ENCODE results near the gene ZNF79. TPM values are rescaled to one million over a fixed set of nuclear protein-coding genes. Genes with fewer than 3 reads are reported as not detected.

Gene ZNF79
- total and polyA plus RNA-seq, 2 of the 8 experiments (the other 6 are each of a cell fraction or from before 2014, with no cell fraction given) = 2.4 to 7.4 TPM

DNA sequence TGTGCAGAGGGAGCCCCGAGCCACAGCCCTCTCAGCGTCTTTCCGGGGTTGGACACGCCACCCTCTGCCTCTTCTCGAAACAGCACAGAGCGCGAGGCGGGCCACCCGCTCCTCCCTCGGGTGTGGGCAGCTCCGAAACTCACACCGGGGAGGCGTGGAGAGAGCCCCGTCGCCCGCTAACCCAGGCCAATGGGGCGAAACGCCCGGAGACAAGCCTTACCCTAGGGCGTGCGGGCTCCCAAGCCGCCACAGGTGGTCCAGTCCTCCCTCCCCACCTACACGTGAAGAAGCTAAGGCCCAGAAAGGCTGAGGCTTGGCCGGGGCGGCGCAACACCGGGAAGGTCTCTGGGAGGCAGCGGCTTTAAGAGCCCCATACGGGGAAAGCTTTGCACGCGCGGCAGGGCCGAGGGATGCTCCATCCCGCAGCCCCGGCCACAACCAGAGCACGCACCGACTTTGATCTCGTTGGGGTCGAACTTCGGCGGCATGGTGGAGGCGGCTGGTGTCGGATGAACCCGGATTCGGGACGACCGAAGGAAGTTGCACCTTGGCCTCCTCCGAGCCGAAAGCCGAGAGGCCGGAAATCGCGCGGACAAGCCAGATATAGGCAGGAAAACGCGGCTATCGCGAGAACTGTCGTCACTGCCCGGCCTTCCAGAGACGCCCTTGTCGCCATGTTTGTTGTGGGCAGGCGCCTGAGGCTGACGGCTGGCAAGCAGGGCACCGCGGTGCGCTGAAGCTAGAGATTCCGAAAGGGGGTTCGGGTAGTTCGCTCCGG, 26.8 kb downstream of the ZNF79 start, which contains the start of the genes LRSAM1 and RPL12:
TSS of gene LRSAM1 (plus strand) at position 681 of the 778 bp plus-strand sequence. CDS start 3,018 bp downstream, outside the sequence.
TSS of gene RPL12 (minus strand) at position 577 of the 778 bp plus-strand sequence. CDS start at position 488, 89 bp downstream.
- Histone ChIP-seq H3K18ac (ENCODE audit: extremely low read depth, low read length) (peak within 1 kb of the TSS; percentile 92), H3K27ac (ENCODE audit: low read depth, low read length) (peak within 1 kb of the TSS; percentile 86), H4K8ac (ENCODE audit: extremely low read depth, insufficient read depth, low read length) (peak within 1 kb of the TSS; percentile 97), H2BK12ac (ENCODE audit: low read depth, low read length) (0 out of 2 replicates have a peak within 1 kb of the TSS, but pooled peaks have one; percentile 29), H3K9me3 (ENCODE audit: insufficient read depth in 2 of 2, low read depth in 1 of 2, low read length in 1 of 2) (no peaks in the 10 kb centered on the region), H3K79me1 (ENCODE audit: low read depth, low read length) (peaks cover 7% of the 10 kb centered on the region; the same call in 1 of the 2 replicates), H3K23me2 (ENCODE audit: low read depth, low read length) (peaks cover 19% of the 10 kb centered on the region), H3K56ac (replicated peaks; ENCODE audit: insufficient read length, low read depth, low read length) (peak within 1 kb of the TSS; percentile 90), H2BK15ac (ENCODE audit: low read length) (peak within 1 kb of the TSS; percentile 9; the same call in 1 of the 2 replicates), H4K5ac (ENCODE audit: insufficient read length, low read depth, low read length) (peak within 1 kb of the TSS; percentile 95), H3K4me3 (ENCODE audit: extremely low read depth in 1 of 4, insufficient read depth in 2 of 4, low read depth in 3 of 4, low read length in 4 of 4) (peak within 1 kb of the TSS; percentile 85 to 99 (median 88)), H2AFZ (ENCODE audit: low read length) (peak within 1 kb of the TSS; percentile 57; the same call in 1 of the 2 replicates), H3K4me1 (replicated peaks in 1 of 4; ENCODE audit: control insufficient read depth in 3 of 4, insufficient read depth in 4 of 4, low read length in 3 of 4) (peaks cover 0 to 6% (median 4%) of the 10 kb centered on the region in 4 experiments; a peak in 4 of 7 replicates), H3K79me2 (ENCODE audit: control insufficient read depth in 1 of 2, insufficient read depth in 2 of 2, low read length in 2 of 2) (peaks cover 17 to 38% of the 10 kb centered on the region in 2 experiments), H3K4ac (replicated peaks; ENCODE audit: insufficient read length, low read depth, low read length) (peak within 1 kb of the TSS; percentile 91), H3K27me3 (replicated peaks in 1 of 4; ENCODE audit: control insufficient read depth in 3 of 4, extremely low read depth in 1 of 4, insufficient read depth in 3 of 4, low read length in 3 of 4) (no peaks in the 10 kb centered on the region), H4K20me1 (replicated peaks in 1 of 2; ENCODE audit: control insufficient read depth in 1 of 2, insufficient read depth in 2 of 2, low read length in 2 of 2) (peaks cover 20 to 29% of the 10 kb centered on the region in 2 experiments), H2AK5ac (ENCODE audit: low read depth, low read length) (no peak within 1 kb of the TSS; the same call in 1 of the 2 replicates), H3K14ac (ENCODE audit: insufficient read length) (peak within 1 kb of the TSS; percentile 27), H3K9ac (replicated peaks in 1 of 4; ENCODE audit: extremely low read depth in 1 of 4, low read depth in 3 of 4, low read length in 3 of 4) (peak within 1 kb of the TSS; percentile 92 to 99 (median 98)), H3K36me3 (ENCODE audit: control insufficient read depth in 2 of 4, insufficient read depth in 4 of 4, low read length in 3 of 4) (peaks cover 36 to 51% (median 42%) of the 10 kb centered on the region in 4 experiments), H4K91ac (replicated peaks; ENCODE audit: insufficient read length, low read length) (peak within 1 kb of the TSS; percentile 54), H2BK5ac (ENCODE audit: low read depth, low read length) (peak within 1 kb of the TSS; percentile 94), H2BK20ac (ENCODE audit: low read length) (no peak within 1 kb of the TSS), H3K4me2 (ENCODE audit: insufficient read depth in 1 of 2, low read depth in 2 of 2, low read length in 2 of 2) (peak within 1 kb of the TSS; percentile 95 to 100), H2BK120ac (replicated peaks; ENCODE audit: low read depth, low read length) (peak within 1 kb of the TSS; percentile 58), H3K23ac (ENCODE audit: insufficient read length) (peak within 1 kb of the TSS; percentile 5)
- FAIRE-seq = no peak
- WGBS, 2 experiments (ENCODE audit: extremely low coverage in 1 of 2, insufficient coverage in 1 of 2, insufficient read length in 1 of 2, insufficient replicate concordance in 2 of 2, low coverage in 1 of 2, low lambda C conversion rate in 2 of 2, missing lambda C conversion rate in 1 of 2) = 1% methylated on average over 56 of the region's 71 CpGs; no CpG with 5 or more reads in 1 of the 2 experiments
- ChIA-PET CTCF (ENCODE audit: partially characterized antibody) (interaction anchor here (0.7 kb wide), 1 partner anchor 591 kb away, joined by 3 read pairs; no protein-coding TSS in a partner anchor), POLR2A (ENCODE audit: partially characterized antibody) (interaction anchor here (0.5 to 9.0 kb wide), 74 partner anchors 10 to 431 kb away, joined by 3 to 125 read pairs (median 4); partner anchors contain the start of genes PTRH1, SLC2A8, TOR2A and TTC16)
- peak; percentile 91 to 100 for DNase-seq (ENCODE audit: low read depth in 1 of 2, low spot score in 2 of 2)
- no peak for TF ChIP-seq SP2 (IDR thresholded peaks at IDR 0.05; ENCODE audit: low read length)
- peak; percentile 45 for TF ChIP-seq ASH2L (IDR thresholded peaks at IDR 0.05; ENCODE audit: low read length)
- TF ChIP-seq, protein P1, sequence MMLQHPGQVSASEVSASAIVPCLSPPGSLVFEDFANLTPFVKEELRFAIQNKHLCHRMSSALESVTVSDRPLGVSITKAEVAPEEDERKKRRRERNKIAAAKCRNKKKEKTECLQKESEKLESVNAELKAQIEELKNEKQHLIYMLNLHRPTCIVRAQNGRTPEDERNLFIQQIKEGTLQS (IDR thresholded peaks at IDR 0.05; ENCODE audit: insufficient read depth, low read depth, low read length) = no peak
- peak; percentile 43 to 90; a peak in 2 of 4 replicates for TF ChIP-seq SIN3A (conservative IDR thresholded peaks at IDR 0.05 in 1 of 2, IDR thresholded peaks at IDR 0.05 in 1 of 2; ENCODE audit: low read depth in 1 of 2, low read length in 2 of 2)
- no peak for TF ChIP-seq CTBP2 (IDR thresholded peaks at IDR 0.05; ENCODE audit: borderline replicate concordance, insufficient read depth, insufficient read length, low read length)
- no peak for TF ChIP-seq HDAC6 (IDR thresholded peaks at IDR 0.05; ENCODE audit: low read depth, low read length)
- no peak for TF ChIP-seq TEAD4 (IDR thresholded peaks at IDR 0.05; ENCODE audit: low read depth, low read length)
- TF ChIP-seq, protein P2, sequence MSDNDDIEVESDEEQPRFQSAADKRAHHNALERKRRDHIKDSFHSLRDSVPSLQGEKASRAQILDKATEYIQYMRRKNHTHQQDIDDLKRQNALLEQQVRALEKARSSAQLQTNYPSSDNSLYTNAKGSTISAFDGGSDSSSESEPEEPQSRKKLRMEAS (IDR thresholded peaks at IDR 0.05) = peak; percentile 74
- TF ChIP-seq BRCA1 (IDR thresholded peaks at IDR 0.05; ENCODE audit: low read depth, low read length) = peak; percentile 99
- peak; percentile 97 for TF ChIP-seq CREB1 (IDR thresholded peaks at IDR 0.05)

Measured in H1 (cell line).